ENCODE measurements around the gene HDAC8. TPM values are rescaled to one million over a fixed set of nuclear protein-coding genes. Genes with fewer than 3 reads are reported as not detected.

The HDAC8 gene
- polyA plus RNA-seq, 1 experiment, result 14.9 TPM

DNA sequence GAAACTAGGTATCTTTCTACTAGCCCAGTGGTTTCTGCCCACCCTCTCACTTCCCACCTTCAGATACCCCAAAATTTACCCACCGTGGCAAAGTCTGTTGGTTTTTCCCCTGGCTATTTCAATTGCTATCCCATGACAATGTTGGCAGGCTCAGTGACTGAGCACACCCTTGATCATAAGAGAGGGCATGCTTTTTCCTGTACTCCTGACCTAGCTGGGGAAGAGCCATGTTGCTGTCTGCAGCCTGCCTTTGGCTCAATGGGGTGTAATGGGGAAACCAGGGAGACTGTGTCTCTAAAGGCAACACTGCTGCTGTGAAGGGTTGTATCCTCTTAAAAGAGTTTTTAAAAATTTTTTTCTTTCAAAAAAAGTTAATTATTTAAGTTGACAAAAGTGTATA lies 176.5 kb downstream of the HDAC8 start:
- H3K27me3 ChIP-seq (ENCODE audit: control insufficient read depth, insufficient read depth, low read length), result no peaks in the 10 kb centered on the region
- ChIA-PET POLR2A (no interaction called here), CTCF (no interaction called here)

DNA sequence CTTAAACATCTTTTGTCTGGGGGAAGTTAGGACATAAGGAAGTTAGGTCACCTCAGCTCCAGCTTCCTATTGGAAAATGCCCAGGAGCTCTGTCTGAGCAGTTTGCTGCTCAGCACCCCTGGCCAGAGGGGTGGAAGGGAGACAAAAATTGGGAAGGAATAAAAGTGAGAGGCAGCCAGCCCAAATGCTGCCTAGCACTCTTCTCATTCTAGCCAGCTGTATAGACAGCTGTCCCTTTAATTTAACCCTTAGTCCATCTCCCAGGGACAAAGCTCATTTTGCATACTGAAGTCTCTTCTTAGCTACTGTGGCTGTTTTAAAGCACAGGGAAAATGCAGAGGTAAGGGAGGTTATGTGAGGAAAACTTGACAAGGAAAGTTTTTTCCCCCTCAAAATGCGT lies 177.4 kb downstream of the HDAC8 start:
- no peak for DNase-seq (ENCODE audit: low read depth)
- H3K36me3 ChIP-seq (ENCODE audit: control insufficient read depth, insufficient read depth, low read length), result no peaks in the 10 kb centered on the region
- ChIA-PET POLR2A (no interaction called here), CTCF (no interaction called here)
- no peak overlapping the region for H3K4me3 ChIP-seq (ENCODE audit: low read depth, low read length)
- no peaks in the 10 kb centered on the region for H3K27me3 ChIP-seq (ENCODE audit: control insufficient read depth, insufficient read depth, low read length)
- TF ChIP-seq, protein P1, sequence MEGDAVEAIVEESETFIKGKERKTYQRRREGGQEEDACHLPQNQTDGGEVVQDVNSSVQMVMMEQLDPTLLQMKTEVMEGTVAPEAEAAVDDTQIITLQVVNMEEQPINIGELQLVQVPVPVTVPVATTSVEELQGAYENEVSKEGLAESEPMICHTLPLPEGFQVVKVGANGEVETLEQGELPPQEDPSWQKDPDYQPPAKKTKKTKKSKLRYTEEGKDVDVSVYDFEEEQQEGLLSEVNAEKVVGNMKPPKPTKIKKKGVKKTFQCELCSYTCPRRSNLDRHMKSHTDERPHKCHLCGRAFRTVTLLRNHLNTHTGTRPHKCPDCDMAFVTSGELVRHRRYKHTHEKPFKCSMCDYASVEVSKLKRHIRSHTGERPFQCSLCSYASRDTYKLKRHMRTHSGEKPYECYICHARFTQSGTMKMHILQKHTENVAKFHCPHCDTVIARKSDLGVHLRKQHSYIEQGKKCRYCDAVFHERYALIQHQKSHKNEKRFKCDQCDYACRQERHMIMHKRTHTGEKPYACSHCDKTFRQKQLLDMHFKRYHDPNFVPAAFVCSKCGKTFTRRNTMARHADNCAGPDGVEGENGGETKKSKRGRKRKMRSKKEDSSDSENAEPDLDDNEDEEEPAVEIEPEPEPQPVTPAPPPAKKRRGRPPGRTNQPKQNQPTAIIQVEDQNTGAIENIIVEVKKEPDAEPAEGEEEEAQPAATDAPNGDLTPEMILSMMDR (IDR thresholded peaks at IDR 0.05; ENCODE audit: insufficient read depth, low read depth, low read length), result no peak

More for the DNA sequence above, 176.5 kb downstream of the HDAC8 start:
- DNase-seq (ENCODE audit: low read depth), result no peak
- H3K36me3 ChIP-seq (ENCODE audit: control insufficient read depth, insufficient read depth, low read length), result no peaks in the 10 kb centered on the region
- no peak overlapping the region for H3K4me3 ChIP-seq (ENCODE audit: low read depth, low read length)
- TF ChIP-seq, protein P1 (IDR thresholded peaks at IDR 0.05; ENCODE audit: insufficient read depth, low read depth, low read length), result no peak

DNA sequence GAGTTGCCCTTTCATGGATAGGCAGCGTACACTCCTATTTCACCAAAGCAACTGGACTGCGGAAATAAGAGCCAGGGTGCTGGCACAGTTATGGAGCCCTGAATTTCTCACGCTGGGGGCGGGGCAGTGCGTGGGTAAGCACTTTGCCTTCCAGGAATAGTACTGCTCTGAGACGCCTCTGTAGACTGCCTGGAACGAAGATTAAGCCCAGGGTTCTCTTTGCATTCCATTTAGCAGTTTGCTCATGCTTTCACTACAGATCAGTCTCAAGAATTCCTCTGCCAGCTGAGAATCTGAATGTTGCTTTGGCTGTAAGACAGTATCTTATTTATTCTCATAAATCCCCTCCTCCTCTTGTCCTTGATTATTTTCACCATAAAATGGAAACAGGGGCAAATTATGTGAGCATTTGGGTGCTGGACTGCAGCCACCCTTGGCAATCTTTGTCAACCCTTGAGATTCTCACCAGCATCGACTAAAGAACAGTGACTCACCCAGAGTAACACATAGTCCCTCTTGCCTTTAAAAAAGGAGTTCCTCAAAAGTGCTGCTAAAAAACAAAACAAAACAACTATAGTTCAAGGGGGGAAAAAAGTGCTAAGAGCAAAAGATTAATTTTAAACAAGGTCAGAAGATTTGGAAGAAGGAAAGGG lies 178.0 kb downstream of the HDAC8 start:
- DNase-seq (ENCODE audit: low read depth), result no peak
- Histone ChIP-seq H3K36me3 (ENCODE audit: control insufficient read depth, insufficient read depth, low read length) (no peaks in the 10 kb centered on the region), H3K4me3 (ENCODE audit: low read depth, low read length) (no peak overlapping the region), H3K27me3 (ENCODE audit: control insufficient read depth, insufficient read depth, low read length) (no peaks in the 10 kb centered on the region)
- POLR2A ChIA-PET, result interaction anchor here (0.6 kb wide), 1 partner anchor 1734 kb away, joined by 3 read pairs; no protein-coding TSS in a partner anchor
- CTCF ChIA-PET, result no interaction called here
- TF ChIP-seq, protein P1 (IDR thresholded peaks at IDR 0.05; ENCODE audit: insufficient read depth, low read depth, low read length), result no peak

- CTCF ChIA-PET, result no interaction called here
These were observed 178.7 kb downstream of the HDAC8 start for GRCh38 chrX:72393836-72394517.

More at GRCh38 chrX:72393836-72394517, 178.7 kb downstream of the HDAC8 start:
- POLR2A ChIA-PET, result interaction anchor here (0.6 kb wide), 1 partner anchor 1733 kb away, joined by 3 read pairs; no protein-coding TSS in a partner anchor
- Histone ChIP-seq H3K27me3 (ENCODE audit: control insufficient read depth, insufficient read depth, low read length) (no peaks in the 10 kb centered on the region), H3K4me3 (ENCODE audit: low read depth, low read length) (no peak overlapping the region), H3K36me3 (ENCODE audit: control insufficient read depth, insufficient read depth, low read length) (no peaks in the 10 kb centered on the region)
- no peak for DNase-seq (ENCODE audit: low read depth)
- TF ChIP-seq, protein P1 (IDR thresholded peaks at IDR 0.05; ENCODE audit: insufficient read depth, low read depth, low read length), result no peak
